Hepatic stellate cell (primary cell): Measurements from ENCODE around the gene SETD9.

Source experiments
- DNase-seq: peaks from one replicate; pipeline ENCODE4 v3.0.0; 2011; ENCODE audit warnings: low spot score

The SETD9 gene

DNA sequence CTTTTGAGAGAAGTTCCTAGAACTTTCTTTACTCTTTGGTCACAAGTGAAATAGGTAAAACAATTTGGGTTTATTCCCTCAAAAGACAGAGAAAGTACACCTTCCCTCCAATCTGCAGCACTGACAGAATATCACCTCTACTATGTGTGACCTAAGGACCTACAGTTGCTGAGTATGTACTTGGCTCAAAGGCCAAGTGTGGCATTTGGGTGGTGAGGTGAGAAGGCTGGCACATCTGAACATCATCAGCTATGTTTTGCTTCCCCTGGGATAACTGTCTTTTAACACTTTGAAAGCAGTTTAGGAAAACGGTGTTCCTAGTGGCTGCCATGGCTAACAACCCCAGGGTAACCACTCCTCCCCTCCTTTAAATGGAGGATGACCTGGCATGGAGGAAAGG is 24.9 kb downstream of the SETD9 start:
- DNase-seq: no peak

DNA sequence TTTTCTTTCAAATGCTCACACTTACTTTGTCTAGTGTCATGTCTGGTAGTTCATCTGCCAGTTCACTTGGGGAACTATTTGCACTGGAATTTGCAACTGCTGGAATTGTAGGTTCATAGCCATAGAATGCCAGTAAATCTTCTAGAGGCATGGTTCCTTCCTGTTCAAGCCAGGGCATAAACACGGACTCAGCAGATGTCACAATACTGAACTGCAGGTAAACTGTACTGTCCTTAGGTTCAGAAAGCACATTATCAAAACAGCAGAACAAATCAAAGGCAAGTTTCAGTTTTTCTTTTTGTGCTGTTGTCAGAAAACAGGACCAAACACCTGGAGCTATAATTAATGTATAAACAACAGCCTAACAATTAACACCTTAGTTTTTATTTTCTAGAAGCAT is 29.5 kb downstream of the SETD9 start:
- DNase-seq: no peak

DNA sequence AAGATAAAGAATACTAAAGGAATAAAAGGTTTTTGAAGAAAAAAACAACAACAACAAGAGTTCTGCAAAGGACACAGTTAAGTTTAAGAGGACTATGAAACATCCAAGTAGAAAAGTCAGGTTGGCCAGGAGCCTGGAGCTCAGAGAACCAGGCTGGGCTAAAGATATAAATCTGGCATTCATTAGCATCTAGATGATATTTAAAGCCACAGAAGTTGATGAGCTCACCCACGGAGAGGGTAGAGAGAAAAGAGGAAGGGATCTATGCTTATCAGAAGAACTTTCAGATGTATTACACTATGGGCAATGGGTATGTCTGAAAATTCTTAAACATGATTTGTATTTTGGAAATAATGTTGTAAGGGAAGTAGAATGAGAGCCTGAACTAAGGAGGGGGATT is 32.6 kb downstream of the SETD9 start:
- DNase-seq: no peak

DNA sequence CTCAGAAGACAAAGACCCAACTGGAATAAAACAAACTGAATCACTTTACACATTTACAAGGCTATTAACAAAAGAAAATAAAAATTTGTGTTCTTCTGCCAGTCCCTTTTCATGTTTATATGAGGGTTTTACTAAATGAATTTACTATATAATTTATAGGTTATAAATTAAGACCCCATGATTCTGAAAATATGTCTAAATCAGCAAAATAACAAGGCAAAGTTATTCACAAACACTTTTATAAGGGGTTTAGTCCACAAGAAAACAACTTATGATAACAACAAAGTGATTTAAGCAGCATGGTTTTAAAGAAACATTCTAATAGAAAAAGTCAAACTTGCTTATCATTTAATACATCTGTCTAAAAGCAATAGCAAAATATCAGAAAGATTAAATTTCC is 37.7 kb downstream of the SETD9 start:
- no peak for DNase-seq

DNA sequence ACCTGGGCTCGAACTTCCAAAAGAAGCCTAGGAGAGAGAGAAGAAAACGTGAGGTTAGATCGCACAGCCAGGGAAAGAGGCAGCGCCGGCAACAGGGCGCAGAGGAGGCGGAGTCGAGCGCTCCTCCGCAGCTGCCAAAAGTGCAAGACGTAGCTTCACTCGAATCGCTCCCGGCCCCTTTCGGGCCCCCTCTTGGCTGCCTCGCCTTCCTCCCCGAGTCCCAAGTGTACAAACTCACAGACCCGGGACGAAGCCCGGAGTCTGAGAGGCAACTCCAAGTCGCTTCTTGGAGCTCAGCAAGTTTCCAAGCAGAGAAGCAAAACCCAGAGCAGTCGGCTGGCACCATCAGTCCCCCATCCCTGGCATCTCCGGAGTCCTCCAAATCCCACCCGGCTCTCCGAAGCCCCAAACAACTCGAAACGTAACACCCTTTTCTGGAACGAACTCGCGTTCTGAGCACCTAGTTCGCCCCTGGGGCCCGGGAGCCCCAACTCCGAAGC is 41.3 kb downstream of the SETD9 start:
- DNase-seq: peak; percentile 70

DNA sequence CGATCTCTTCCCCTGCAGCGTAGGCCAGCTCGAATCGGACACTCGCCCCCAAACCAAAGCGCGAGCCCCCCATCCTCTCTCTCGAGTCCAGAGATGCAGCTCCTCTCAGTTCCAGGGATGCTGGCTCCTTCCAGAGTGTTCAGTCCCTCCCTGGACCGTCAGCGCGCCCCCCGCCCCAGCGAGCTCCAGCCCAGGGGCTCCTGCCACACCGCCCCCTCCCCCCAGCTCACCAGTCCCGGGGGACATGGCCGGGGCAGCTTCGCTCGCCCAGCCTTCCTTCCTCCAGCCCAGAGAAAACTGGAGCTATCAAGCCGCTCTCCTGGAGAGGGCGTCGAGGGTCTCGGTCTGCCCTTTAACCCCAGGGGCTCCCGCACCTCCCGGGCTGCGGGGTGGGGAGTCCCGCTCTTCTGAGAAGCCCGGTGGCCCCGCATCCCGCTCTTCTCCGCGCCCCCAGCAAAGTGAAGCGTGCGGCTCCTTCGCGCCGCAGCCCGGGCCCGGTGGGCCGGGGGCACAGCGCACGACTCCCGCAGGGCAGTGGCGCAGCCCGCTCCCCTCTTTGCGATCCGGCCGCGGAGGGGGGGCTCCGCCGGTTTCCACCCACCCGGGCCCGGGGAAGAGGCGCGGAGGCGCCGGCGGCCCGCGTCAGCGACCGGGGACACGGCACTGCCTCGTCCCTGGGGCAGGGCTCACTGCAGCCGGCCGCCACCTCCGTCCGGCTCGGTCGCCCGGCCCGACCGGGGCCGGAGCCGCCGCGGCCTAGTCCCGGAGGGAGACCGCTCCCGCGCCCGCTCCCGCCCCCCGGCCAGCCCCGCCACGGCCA is 41.9 kb downstream of the SETD9 start:
- peak; percentile 34 for DNase-seq

DNA sequence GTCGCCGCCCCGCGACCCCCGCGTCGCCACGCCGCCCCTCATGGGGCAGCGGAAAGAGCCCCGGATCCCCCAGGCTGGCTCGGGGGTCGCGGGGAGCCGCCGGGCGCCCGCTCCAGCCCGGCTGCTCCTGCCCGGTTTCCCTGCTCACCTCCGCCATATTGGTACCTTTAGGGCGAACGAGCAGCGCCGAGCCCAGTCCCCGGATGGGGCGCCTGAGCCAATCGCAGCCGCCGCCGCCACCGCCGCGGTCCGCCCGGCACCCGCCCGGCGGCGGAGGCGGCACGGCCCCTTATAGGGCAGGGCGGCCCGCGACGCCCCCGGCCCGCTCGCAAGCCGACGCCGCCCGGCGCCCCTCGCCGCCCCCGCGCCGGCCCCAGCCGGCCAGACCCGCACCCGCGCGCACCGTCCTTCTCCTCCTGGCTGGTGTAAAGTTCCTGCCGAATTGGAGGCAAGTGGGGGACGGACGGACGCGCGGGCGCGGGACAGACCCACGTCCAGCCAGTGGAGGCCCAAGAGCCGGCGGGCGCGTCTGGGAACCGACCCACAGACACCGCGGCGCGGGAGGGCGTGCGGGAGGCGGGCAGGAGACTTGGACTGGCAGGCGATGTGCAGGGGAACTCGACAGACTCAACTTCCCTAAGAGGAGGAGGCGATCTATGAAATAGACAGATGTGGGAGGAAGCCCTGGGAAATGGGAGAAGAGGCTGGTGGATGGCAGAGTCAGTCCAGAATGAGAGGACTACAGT is 42.7 kb downstream of the SETD9 start, which contains the start of gene MIER3:
TSS of gene MIER3 (minus strand) at position 178 of the 746 bp plus-strand sequence. CDS start at position 157, 21 bp downstream.
- DNase-seq: peak; percentile 86

DNA sequence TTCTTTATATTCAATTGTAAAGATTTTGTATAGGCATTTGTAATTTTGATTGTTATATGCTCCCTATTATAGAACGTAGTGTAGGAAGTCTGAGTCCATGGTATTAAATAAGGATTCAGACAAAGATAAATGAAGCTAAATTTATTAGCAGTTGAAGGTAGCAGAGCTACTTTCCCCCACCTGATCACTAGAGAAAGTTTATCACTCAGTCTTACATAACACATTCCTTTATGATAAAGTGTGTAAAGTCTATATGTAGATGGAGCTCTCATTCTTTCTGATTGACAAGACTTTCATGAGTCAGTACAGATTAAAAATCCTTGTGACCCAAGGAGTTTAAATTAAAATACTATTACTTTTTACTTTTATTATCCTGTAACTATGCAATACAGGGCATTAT is 44.9 kb downstream of the SETD9 start:
- DNase-seq: no peak

DNA sequence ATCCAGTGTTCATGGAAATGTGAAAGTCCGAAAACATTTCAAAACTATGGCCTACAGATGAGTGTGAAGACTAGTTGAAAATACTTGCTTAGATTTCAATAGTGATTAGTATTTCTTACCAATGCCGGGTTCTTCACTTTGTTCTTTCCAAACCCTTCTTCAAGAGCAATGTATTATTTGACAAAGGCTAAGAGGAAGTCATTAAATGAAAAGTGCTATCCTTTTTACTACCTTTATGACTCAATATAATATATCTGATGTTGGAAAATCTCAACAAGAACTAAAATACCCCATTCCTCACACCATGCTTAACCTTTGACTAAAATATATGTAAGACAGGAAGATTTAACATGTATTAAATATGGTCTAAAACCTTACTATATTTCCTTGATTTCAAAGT is 49.2 kb downstream of the SETD9 start:
- DNase-seq: no peak

DNA sequence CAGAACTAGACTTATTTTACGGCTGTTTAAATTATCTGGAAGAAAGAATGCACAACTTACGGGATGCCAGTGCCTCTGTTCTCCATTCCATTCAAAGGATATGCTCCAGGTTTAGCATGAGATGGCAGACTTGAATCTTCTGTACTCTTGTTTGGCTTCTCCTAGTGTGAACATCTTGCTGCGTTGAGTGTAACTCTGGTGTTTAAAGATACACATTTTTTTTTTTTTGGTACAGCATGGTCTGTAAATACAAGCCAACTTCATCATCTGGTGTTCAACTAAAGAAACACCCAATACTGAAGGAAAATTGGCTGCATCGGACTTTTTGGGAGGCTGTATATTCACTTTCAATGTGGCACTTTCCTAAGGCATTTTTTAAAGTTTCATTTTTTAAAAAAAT is 49.9 kb downstream of the SETD9 start:
- no peak for DNase-seq

DNA sequence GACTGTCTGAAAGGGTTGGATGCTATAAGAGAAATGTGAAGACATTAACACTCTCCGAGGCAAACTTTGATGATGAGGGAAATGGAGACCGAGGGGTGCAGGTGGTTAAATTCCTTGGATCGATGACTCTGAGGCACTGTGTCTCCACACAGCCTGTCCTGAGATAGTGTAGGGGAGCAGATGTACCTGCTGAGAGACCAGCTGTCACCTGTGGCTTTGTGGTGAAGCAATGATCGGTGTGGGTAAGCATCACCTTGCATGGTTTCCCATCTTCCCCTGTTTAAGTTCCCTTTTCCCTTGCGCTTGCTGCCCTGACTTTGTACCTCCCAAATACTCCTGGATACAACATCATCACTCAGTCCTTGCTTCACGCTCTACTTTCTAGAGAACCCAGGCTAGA is 52.4 kb downstream of the SETD9 start:
- DNase-seq: no peak

DNA sequence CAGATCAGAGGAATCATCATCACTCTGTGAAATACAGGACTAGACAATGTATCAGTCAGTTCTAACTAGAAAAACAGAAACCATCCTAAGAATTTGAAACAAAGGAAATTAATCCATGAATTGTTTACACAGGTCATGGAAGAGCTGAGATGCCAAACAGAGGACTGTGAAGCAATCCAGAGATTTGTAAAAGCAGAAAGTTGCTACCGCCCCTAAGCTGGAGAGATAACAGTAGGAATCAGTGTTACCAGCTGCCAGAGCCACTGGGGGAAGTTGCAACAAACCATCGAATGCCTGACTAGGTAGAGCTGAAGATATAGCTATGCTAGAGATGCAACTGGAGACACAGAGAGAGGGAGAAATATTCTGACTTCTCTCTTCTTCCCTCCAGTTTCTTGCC is 52.9 kb downstream of the SETD9 start:
- no peak for DNase-seq

DNA sequence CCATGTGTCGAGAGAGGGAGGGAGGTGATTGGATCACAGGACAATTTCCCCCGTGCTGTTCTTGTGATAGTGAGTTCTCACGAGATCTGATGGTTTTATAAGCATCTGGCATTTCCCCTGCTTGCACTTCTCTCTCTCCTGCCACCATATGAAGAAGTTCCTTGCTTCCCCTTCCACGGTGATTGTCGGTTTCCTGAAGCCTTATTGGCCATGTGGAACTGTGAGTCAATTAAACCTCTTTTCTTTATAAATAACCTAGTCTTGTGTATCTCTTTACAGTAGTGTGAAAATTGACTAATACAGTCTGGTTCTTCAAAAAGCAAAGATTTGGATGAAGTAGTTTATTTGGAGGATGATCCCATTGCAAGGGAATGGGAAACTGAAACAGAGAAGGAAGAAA is 53.9 kb downstream of the SETD9 start:
- DNase-seq: no peak

DNA sequence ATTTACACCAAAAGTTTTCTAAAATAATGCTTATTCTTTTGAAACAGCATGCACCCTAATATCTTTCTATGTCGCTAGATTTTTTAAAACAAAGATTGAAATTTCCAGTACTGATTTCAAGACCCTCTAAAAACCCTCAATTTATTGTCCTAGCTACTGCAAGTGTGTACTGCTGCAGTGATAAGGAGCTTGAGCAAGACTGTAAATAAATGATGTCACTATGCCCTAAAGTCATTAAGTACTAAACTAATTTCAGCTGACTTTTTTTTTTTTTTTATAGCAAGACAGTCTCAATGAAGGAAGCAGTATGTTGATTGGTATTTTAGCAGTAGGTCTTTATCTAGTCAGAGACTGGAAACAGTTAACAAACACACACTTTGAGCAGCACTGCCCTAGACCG is 54.8 kb downstream of the SETD9 start:
- DNase-seq: no peak
